HepG2 (cell line): ENCODE data around the gene NDUFS1. TPM values are rescaled to one million over a fixed set of nuclear protein-coding genes. Genes with fewer than 3 reads are reported as not detected.
A peak's percentile ranks its signal among the peaks of the same experiment; 100 is the strongest.

Source experiments
- CHCHD3 ChIP-seq: sonication (generic); formaldehyde crosslinking; IDR thresholded peaks from 2 replicates; pipeline ENCODE4 v1.8.0; 2022; ENCODE audit warnings: mild to moderate bottlenecking, missing genetic modification reagents, moderate library complexity
- CREB1 ChIP-seq, 2 experiments: fragments of 450-650 bp in 1 of 2; IDR thresholded peaks; 2 replicates each; pipeline ENCODE4 v1.6.1; 2016 to 2017; ENCODE audit warnings: control low read depth in 1 of 2, mild to moderate bottlenecking in 1 of 2, missing compliant biosample characterization in 1 of 2, missing genetic modification characterization in 1 of 2
- DNMT3B ChIP-seq: conservative IDR thresholded peaks from 2 replicates; pipeline ENCODE4 v1.6.1; 2016; ENCODE audit warnings: missing biosample characterization, control low read depth
- FOXJ3 ChIP-seq: sonication (generic); formaldehyde crosslinking; IDR thresholded peaks from 2 replicates; pipeline ENCODE4 v1.4.0; 2020; ENCODE audit warnings: missing genetic modification reagents, mild to moderate bottlenecking, borderline replicate concordance
- MLXIP ChIP-seq: sonication (generic); formaldehyde crosslinking; IDR thresholded peaks from 2 replicates; pipeline ENCODE4 v1.9.0; 2021; ENCODE audit warnings: missing genetic modification reagents, borderline replicate concordance
- NFKB2 ChIP-seq: sonication (generic); formaldehyde crosslinking; IDR thresholded peaks from 2 replicates; pipeline ENCODE4 v1.4.0; 2020; ENCODE audit warnings: missing genetic modification reagents, borderline replicate concordance
- TCF7 ChIP-seq: sonication (generic); IDR thresholded peaks from 2 replicates; pipeline ENCODE4 v1.6.1; 2016; ENCODE audit warnings: antibody characterized with exemption, low read depth
- ZC3H4 ChIP-seq: sonication (generic); formaldehyde crosslinking; IDR thresholded peaks from 2 replicates; pipeline ENCODE4 v1.4.0; 2020; ENCODE audit warnings: missing genetic modification reagents, borderline replicate concordance
- ZFP41 ChIP-seq: sonication (generic); formaldehyde crosslinking; IDR thresholded peaks from 2 replicates; pipeline ENCODE4 v1.4.0; 2020; ENCODE audit warnings: mild to moderate bottlenecking, missing genetic modification reagents, borderline replicate concordance
- ZNF709 ChIP-seq: sonication (generic); formaldehyde crosslinking; IDR thresholded peaks from 2 replicates; pipeline ENCODE4 v1.5.0; 2020; ENCODE audit warnings: mild to moderate bottlenecking, missing genetic modification reagents
- ZNF747 ChIP-seq: sonication (generic); formaldehyde crosslinking; IDR thresholded peaks from 2 replicates; pipeline ENCODE4 v1.8.1; 2023; ENCODE audit warnings: missing genetic modification reagents, mild to moderate bottlenecking, borderline replicate concordance
- polyA plus RNA-seq, 8 experiments: library from polyadenylated mRNA; depleted of rRNA in 3 of 8; stranded (reverse) in 7 of 8; unstranded in 1 of 8; fragments of >200 nt; fragmentation: Illumina TruSeq in 4 of 8; extraction: Trizol in 4 of 8; gene quantifications; 2 replicates each; pipeline versions ENCODE4 v1.2.1 to v1.2.3, GENCODE V29; 2011 to 2016; ENCODE audit warnings: low read depth in 4 of 8, missing spikeins in 1 of 8, mixed read lengths in 1 of 8; ENCODE audit not compliant: insufficient read depth in 1 of 8
- total RNA-seq, 5 experiments: library from RNA; depleted of rRNA; stranded (reverse); fragments of >200 nt; fragmentation: Illumina TruSeq; extraction: Trizol; gene quantifications; 2 replicates each; pipeline ENCODE4 v1.2.3, GENCODE V29; 2016; ENCODE audit warnings: low read depth in 1 of 5
- TF ChIP-seq, protein P1 (sequence below): sonication (generic); formaldehyde crosslinking; IDR thresholded peaks from 2 replicates; pipeline ENCODE4 v1.5.0; 2020; ENCODE audit warnings: mild to moderate bottlenecking, missing genetic modification reagents, borderline replicate concordance
- TF ChIP-seq, protein P2 (sequence below): sonication (generic); formaldehyde crosslinking; conservative IDR thresholded peaks from 2 replicates; pipeline ENCODE4 v1.4.0; 2020; ENCODE audit warnings: missing genetic modification reagents
- TF ChIP-seq, protein P3 (sequence below): IDR thresholded peaks from 2 replicates; pipeline ENCODE4 v1.6.1; 2016
- TF ChIP-seq, protein P4 (sequence below): sonication (generic); formaldehyde crosslinking; IDR thresholded peaks from 2 replicates; pipeline ENCODE4 v1.5.1; 2020; ENCODE audit warnings: missing genetic modification reagents, mild to moderate bottlenecking, borderline replicate concordance

Gene NDUFS1
- total and polyA plus RNA-seq, 2 of the 13 experiments (the other 11 are each of a cell fraction or from before 2014, with no cell fraction given): 139 to 242 TPM

GRCh38 chr2:206159346-206160124, at the start of gene NDUFS1, which contains the start of gene EEF1B2 (continued):
- TF ChIP-seq CHCHD3 (no peak), MLXIP (CRISPR knock-in tag) (peak; percentile 71; the same call in 1 of the 2 replicates), ZNF709 (CRISPR knock-in tag) (peak; percentile 68; the same call in 1 of the 2 replicates), ZFP41 (CRISPR knock-in tag) (no peak; the same call in 1 of the 2 replicates), ZNF747 (CRISPR knock-in tag) (peak; percentile 82), DNMT3B (CRISPR knock-in tag) (no peak; the same call in 1 of the 2 replicates), NFKB2 (peak; percentile 95), CREB1 (IDR thresholded peaks at IDR 0.05) (peak; percentile 81), CREB1 (CRISPR knock-in tag; IDR thresholded peaks at IDR 0.05) (peak; percentile 93), TCF7 (no peak), FOXJ3 (peak; percentile 74), ZC3H4 (CRISPR knock-in tag) (no peak)
- TF ChIP-seq, protein P1, sequence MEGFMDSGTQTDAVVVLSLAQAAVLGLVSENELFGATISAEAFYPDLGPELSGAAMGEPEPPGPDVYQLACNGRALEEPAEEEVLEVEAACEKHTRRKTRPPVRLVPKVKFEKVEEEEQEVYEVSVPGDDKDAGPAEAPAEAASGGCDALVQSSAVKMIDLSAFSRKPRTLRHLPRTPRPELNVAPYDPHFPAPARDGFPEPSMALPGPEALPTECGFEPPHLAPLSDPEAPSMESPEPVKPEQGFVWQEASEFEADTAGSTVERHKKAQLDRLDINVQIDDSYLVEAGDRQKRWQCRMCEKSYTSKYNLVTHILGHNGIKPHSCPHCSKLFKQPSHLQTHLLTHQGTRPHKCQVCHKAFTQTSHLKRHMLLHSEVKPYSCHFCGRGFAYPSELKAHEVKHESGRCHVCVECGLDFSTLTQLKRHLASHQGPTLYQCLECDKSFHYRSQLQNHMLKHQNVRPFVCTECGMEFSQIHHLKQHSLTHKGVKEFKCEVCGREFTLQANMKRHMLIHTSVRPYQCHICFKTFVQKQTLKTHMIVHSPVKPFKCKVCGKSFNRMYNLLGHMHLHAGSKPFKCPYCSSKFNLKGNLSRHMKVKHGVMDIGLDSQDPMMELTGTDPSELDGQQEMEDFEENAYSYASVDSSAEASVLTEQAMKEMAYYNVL: peak; percentile 57
- TF ChIP-seq, protein P2, sequence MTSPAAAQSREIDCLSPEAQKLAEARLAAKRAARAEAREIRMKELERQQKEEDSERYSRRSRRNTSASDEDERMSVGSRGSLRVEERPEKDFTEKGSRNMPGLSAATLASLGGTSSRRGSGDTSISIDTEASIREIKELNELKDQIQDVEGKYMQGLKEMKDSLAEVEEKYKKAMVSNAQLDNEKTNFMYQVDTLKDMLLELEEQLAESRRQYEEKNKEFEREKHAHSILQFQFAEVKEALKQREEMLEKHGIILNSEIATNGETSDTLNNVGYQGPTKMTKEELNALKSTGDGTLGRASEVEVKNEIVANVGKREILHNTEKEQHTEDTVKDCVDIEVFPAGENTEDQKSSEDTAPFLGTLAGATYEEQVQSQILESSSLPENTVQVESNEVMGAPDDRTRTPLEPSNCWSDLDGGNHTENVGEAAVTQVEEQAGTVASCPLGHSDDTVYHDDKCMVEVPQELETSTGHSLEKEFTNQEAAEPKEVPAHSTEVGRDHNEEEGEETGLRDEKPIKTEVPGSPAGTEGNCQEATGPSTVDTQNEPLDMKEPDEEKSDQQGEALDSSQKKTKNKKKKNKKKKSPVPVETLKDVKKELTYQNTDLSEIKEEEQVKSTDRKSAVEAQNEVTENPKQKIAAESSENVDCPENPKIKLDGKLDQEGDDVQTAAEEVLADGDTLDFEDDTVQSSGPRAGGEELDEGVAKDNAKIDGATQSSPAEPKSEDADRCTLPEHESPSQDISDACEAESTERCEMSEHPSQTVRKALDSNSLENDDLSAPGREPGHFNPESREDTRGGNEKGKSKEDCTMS (CRISPR knock-in tag): no peak
- TF ChIP-seq, protein P3, sequence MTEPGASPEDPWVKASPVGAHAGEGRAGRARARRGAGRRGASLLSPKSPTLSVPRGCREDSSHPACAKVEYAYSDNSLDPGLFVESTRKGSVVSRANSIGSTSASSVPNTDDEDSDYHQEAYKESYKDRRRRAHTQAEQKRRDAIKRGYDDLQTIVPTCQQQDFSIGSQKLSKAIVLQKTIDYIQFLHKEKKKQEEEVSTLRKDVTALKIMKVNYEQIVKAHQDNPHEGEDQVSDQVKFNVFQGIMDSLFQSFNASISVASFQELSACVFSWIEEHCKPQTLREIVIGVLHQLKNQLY (CRISPR knock-in tag): peak; percentile 36
- TF ChIP-seq, protein P4, sequence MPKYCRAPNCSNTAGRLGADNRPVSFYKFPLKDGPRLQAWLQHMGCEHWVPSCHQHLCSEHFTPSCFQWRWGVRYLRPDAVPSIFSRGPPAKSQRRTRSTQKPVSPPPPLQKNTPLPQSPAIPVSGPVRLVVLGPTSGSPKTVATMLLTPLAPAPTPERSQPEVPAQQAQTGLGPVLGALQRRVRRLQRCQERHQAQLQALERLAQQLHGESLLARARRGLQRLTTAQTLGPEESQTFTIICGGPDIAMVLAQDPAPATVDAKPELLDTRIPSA: no peak; the same call in 1 of the 2 replicates
